ENCODE data around the gene EEF1AKMT3.
A peak's percentile ranks its signal among the peaks of the same experiment; 100 is the strongest.

Gene EEF1AKMT3

GRCh38 chr12:57725851-57726150, 46.6 kb upstream of the EEF1AKMT3 start:
- DNase-seq (ENCODE audit: low spot score), result peak; percentile 36
- TF ChIP-seq CTCF (IDR thresholded peaks at IDR 0.05; ENCODE audit: extremely low read depth, insufficient read depth, missing control alignments), result no peak
- in situ Hi-C loops (cut with MboI; ENCODE audit: low pct_unique_long_range_greater_than_20kb, low sequenced_read_pairs, unreplicated experiment), result no loop called here

- DNase-seq (ENCODE audit: low spot score), result no peak
- TF ChIP-seq CTCF (IDR thresholded peaks at IDR 0.05; ENCODE audit: extremely low read depth, insufficient read depth, missing control alignments), result peak; percentile 17
- in situ Hi-C loops (cut with MboI; ENCODE audit: low pct_unique_long_range_greater_than_20kb, low sequenced_read_pairs, unreplicated experiment), result no loop called here
Measured at GRCh38 chr12:57726151-57726883, 46.1 kb upstream of the EEF1AKMT3 start.

GRCh38 chr12:57726884-57727757, 45.3 kb upstream of the EEF1AKMT3 start:
- DNase-seq (ENCODE audit: low spot score), result peak; percentile 20
- in situ Hi-C loops (cut with MboI; ENCODE audit: low pct_unique_long_range_greater_than_20kb, low sequenced_read_pairs, unreplicated experiment), result no loop called here

GRCh38 chr12:57727758-57728395, 44.5 kb upstream of the EEF1AKMT3 start:
- no peak for TF ChIP-seq CTCF (IDR thresholded peaks at IDR 0.05; ENCODE audit: extremely low read depth, insufficient read depth, missing control alignments)
- in situ Hi-C loops (cut with MboI; ENCODE audit: low pct_unique_long_range_greater_than_20kb, low sequenced_read_pairs, unreplicated experiment), result no loop called here
- DNase-seq (ENCODE audit: low spot score), result peak; percentile 20

More at GRCh38 chr12:57726884-57727757, 45.3 kb upstream of the EEF1AKMT3 start:
- no peak for TF ChIP-seq CTCF (IDR thresholded peaks at IDR 0.05; ENCODE audit: extremely low read depth, insufficient read depth, missing control alignments)

- in situ Hi-C loops (cut with MboI; ENCODE audit: low pct_unique_long_range_greater_than_20kb, low sequenced_read_pairs, unreplicated experiment), result no loop called here
- peak; percentile 12 for DNase-seq (ENCODE audit: low spot score)
Measured at GRCh38 chr12:57729321-57729844, 43.0 kb upstream of the EEF1AKMT3 start.

More at GRCh38 chr12:57729321-57729844, 43.0 kb upstream of the EEF1AKMT3 start:
- no peak for TF ChIP-seq CTCF (IDR thresholded peaks at IDR 0.05; ENCODE audit: extremely low read depth, insufficient read depth, missing control alignments)

Data from GM13977 (cell line).